ENCODE data around the gene MROH2B.

Gene MROH2B

DNA sequence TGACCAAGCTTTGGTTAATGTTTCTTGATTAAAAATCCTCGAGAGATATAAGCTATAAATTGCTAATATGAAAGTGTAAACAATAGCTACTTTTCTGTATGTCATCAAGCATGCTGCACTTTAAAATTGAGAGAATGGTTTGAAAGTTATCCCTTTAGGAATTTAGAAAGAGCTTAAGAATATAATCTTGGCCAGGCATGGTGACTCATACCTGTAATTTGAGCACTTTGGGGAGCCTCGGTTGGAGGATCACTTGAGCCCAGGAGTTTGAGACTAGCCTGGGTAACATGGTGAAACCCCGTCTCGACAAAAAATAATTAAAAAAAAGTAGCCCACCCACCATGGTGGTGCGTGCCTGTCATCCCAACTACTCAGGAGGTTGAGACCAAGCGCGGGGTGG lies 12.2 kb upstream of the MROH2B start:
- no peak for DNase-seq
- Mint-ChIP-seq H3K4me3 (no peak overlapping the region), H3K4me1 (no peaks in the 10 kb centered on the region), H3K36me3 (ENCODE audit: low read depth) (no peaks in the 10 kb centered on the region), H3K27ac (no peak overlapping the region), H3K27me3 (ENCODE audit: low read depth, poor library complexity) (no peaks in the 10 kb centered on the region), H3K9me3 (peaks cover 44% of the 10 kb centered on the region)
- TF ChIP-seq, protein P1, sequence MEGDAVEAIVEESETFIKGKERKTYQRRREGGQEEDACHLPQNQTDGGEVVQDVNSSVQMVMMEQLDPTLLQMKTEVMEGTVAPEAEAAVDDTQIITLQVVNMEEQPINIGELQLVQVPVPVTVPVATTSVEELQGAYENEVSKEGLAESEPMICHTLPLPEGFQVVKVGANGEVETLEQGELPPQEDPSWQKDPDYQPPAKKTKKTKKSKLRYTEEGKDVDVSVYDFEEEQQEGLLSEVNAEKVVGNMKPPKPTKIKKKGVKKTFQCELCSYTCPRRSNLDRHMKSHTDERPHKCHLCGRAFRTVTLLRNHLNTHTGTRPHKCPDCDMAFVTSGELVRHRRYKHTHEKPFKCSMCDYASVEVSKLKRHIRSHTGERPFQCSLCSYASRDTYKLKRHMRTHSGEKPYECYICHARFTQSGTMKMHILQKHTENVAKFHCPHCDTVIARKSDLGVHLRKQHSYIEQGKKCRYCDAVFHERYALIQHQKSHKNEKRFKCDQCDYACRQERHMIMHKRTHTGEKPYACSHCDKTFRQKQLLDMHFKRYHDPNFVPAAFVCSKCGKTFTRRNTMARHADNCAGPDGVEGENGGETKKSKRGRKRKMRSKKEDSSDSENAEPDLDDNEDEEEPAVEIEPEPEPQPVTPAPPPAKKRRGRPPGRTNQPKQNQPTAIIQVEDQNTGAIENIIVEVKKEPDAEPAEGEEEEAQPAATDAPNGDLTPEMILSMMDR (IDR thresholded peaks at IDR 0.05) = no peak

DNA sequence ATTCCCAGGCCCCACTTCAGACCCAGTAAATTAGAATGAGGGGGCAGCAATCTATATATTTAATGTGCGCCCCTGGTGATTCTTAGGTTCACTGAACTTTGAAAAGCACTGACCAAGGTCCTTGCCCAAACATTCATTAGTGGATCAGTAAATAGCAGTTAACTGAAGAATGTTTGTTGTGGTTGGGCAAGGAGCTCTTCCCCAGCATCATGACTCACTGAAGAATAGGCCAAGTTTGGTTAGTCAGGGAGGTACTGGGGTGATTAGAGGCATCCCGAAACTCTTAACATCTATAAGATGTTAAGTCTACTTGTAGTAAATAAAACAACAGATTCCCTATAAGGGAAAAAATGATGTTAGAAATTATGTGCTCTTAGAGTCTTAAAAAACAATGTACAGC lies 833 bp upstream of the MROH2B start:
- TF ChIP-seq, protein P1 (IDR thresholded peaks at IDR 0.05) = no peak
- H3K36me3 Mint-ChIP-seq (ENCODE audit: low read depth) = no peaks in the 10 kb centered on the region
- no peak overlapping the region for H3K4me3 Mint-ChIP-seq
- peaks cover 13% of the 10 kb centered on the region for H3K9me3 Mint-ChIP-seq
- no peak overlapping the region for H3K27ac Mint-ChIP-seq
- peaks cover 3% of the 10 kb centered on the region for H3K27me3 Mint-ChIP-seq (ENCODE audit: low read depth, poor library complexity)
- no peaks in the 10 kb centered on the region for H3K4me1 Mint-ChIP-seq
- DNase-seq = no peak

DNA sequence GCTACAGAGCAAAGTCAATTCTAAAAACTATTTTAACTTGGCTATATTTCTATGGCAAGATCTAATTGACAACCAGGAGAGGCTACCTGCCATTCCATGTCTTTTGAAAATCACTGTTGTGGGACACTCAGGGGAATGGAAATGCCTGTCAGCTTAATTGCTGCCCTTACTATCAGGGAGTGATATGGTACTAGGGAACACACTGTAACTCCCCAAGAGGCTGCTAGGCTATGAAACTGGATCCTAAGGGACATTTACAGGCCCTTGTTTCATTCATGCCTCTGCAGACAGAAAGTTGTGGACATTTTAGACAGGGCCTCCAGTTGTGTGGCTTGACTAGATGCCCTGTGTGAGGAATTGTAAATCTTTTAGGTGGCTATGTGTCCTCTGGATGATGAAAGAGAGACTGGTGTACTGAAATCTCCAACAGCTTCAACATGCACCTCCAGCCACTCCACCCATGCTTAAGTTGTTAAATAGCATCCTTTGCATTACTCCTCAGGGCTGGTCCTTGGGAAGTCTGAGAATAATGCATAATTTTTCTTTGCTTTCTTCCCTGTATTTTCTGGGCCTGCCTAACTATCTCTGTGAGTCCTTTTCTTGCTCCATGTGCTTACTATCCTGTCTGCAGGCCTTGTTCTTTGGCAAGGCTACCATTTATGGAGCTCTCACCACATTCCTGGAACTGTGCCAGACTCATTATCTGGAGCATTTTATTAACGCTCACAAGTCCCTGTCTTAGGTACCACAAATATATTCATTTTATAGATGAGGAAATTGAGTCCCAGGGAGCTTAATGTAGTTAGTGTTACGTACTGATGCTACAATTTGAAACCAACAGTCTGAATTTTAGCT lies 3.2 kb downstream of the MROH2B start:
- Mint-ChIP-seq H3K36me3 (ENCODE audit: low read depth) (no peaks in the 10 kb centered on the region), H3K4me1 (no peaks in the 10 kb centered on the region)

DNA sequence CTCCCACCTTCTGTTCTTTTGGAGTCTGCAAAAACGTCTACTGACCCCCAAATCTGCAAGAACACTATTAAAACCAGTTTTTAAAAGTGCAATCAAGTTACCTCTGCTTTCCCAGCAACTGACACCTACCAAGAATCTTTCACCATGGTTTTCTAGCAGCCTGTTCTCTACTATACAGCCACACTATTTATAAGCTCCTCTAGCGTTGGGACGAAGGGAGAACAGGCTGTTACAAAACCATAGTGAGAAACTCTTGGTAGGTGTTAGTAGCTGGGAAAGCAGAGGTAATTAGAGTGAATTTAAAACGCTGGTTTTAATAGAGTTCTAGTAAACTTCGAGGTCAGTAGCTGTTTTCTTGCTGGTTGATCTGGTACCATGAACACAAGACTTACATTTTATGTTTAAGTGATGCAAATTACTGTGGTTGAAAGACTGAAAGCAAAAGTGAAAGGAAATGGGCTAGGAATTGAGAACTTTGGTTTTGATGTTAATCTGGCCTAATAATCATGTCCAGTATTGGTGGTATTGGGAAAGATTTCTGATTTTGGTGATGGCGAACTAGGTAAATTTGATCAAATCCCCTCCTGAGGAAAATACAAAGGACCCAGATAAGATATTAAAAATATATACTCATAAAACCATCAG lies 5.3 kb downstream of the MROH2B start:
- no peaks in the 10 kb centered on the region for H3K27me3 Mint-ChIP-seq (ENCODE audit: low read depth, poor library complexity)
- TF ChIP-seq, protein P1 (IDR thresholded peaks at IDR 0.05) = no peak
- no peaks in the 10 kb centered on the region for H3K9me3 Mint-ChIP-seq
- no peak overlapping the region for H3K4me3 Mint-ChIP-seq
- DNase-seq = no peak
- H3K27ac Mint-ChIP-seq = no peak overlapping the region
- no peaks in the 10 kb centered on the region for H3K4me1 Mint-ChIP-seq
- no peaks in the 10 kb centered on the region for H3K36me3 Mint-ChIP-seq (ENCODE audit: low read depth)

More for the DNA sequence above, 3.2 kb downstream of the MROH2B start:
- no peak for DNase-seq
- H3K27me3 Mint-ChIP-seq (ENCODE audit: low read depth, poor library complexity) = peaks cover 3% of the 10 kb centered on the region
- H3K9me3 Mint-ChIP-seq = no peaks in the 10 kb centered on the region
- TF ChIP-seq, protein P1 (IDR thresholded peaks at IDR 0.05) = no peak
- no peak overlapping the region for H3K27ac Mint-ChIP-seq
- H3K4me3 Mint-ChIP-seq = no peak overlapping the region

DNA sequence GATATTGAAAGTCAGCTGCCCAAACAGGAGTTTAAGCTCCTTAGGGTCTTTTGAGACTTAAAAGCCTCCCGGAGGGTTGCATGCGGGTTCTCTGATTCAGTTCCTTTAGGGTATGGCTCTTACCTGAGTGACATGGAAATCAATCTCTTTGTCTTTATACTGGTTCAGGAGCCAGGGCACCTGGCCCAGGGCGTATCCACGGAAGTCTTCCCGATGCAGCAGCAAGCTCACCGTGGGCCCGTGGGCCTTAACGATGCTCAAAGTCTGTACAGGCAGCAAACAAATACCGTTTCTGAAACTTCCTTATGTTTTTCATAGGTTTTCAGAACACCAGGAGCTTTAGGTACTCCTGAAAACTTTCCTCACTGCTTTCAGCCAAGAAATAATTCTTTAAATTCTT lies 13.2 kb downstream of the MROH2B start:
- DNase-seq = no peak
- H3K27me3 Mint-ChIP-seq (ENCODE audit: low read depth, poor library complexity) = peaks cover 2% of the 10 kb centered on the region
- H3K27ac Mint-ChIP-seq = no peak overlapping the region
- peaks cover 3% of the 10 kb centered on the region for H3K9me3 Mint-ChIP-seq
- H3K4me3 Mint-ChIP-seq = no peak overlapping the region
- no peaks in the 10 kb centered on the region for H3K36me3 Mint-ChIP-seq (ENCODE audit: low read depth)
- no peaks in the 10 kb centered on the region for H3K4me1 Mint-ChIP-seq
- TF ChIP-seq, protein P1 (IDR thresholded peaks at IDR 0.05) = no peak

Measured in nephron progenitor cell (in vitro differentiated cells).